Measurements from ENCODE around the gene CGN. TPM values are rescaled to one million over a fixed set of nuclear protein-coding genes. Genes with fewer than 3 reads are reported as not detected.

CGN gene
- total RNA-seq, 1 experiment from 2014 or later = 147 TPM

- BruUV-seq (replicated peaks) = no TSS peak
- H3K4me1 ChIP-seq = peaks cover 14% of the 10 kb centered on the region
- H3K4me3 ChIP-seq (ENCODE audit: low read depth, low read length) = no peak overlapping the region
- Mint-ChIP-seq H3K4me3 (ENCODE audit: unreplicated experiment) (no peak overlapping the region), H3K9me3 (ENCODE audit: unreplicated experiment) (no peaks in the 10 kb centered on the region), H3K36me3 (ENCODE audit: insufficient read depth, unreplicated experiment) (no peaks in the 10 kb centered on the region), H3K27me3 (ENCODE audit: insufficient read depth, unreplicated experiment) (no peaks in the 10 kb centered on the region), H3K27ac (ENCODE audit: unreplicated experiment) (no peak overlapping the region), H3K4me1 (ENCODE audit: low read depth, unreplicated experiment) (peaks cover 18% of the 10 kb centered on the region)
- TF ChIP-seq CTCF (IDR thresholded peaks at IDR 0.05; ENCODE audit: insufficient read depth in 1 of 2, low read depth in 1 of 2, low read length in 1 of 2, severe bottlenecking in 1 of 2, unreplicated experiment in 1 of 2) = no peak
- H3K9me3 ChIP-seq = peaks cover 10% of the 10 kb centered on the region
- H3K36me3 ChIP-seq (ENCODE audit: control insufficient read depth, insufficient read depth, low read length) = no peaks in the 10 kb centered on the region
- intact Hi-C loops (cut with micrococcal nuclease; ENCODE audit: unreplicated experiment) = no loop called here
- ChIA-PET CTCF (interaction anchor here (1.0 kb wide), 1 partner anchor 32 kb away, joined by 4 read pairs; the partner anchor contains the start of gene CGN), POLR2A (interaction anchor here (1.0 to 1.8 kb wide), 3 partner anchors 32 to 62 kb away, joined by 3 to 14 read pairs (median 5); partner anchors contain the start of genes CGN and TUFT1)
- H3K27me3 ChIP-seq (replicated peaks; ENCODE audit: control insufficient read depth, insufficient read depth, low read length) = no peaks in the 10 kb centered on the region
- no peak for DNase-seq
Observed at GRCh38 chr1:151478923-151479322, 32.3 kb upstream of the CGN start.

- H3K36me3 Mint-ChIP-seq (ENCODE audit: insufficient read depth, unreplicated experiment) = no peaks in the 10 kb centered on the region
- no TSS peak for BruUV-seq (replicated peaks)
- ChIA-PET POLR2A (interaction anchor here (1.0 to 1.8 kb wide), 3 partner anchors 31 to 61 kb away, joined by 3 to 14 read pairs (median 5); partner anchors contain the start of genes CGN and TUFT1), CTCF (interaction anchor here (1.0 kb wide), 1 partner anchor 32 kb away, joined by 4 read pairs; the partner anchor contains the start of gene CGN)
- DNase-seq = no peak
- Histone ChIP-seq H3K4me3 (ENCODE audit: low read depth, low read length) (no peak overlapping the region), H3K36me3 (ENCODE audit: control insufficient read depth, insufficient read depth, low read length) (no peaks in the 10 kb centered on the region), H3K4me1 (peaks cover 14% of the 10 kb centered on the region), H3K9me3 (peaks cover 10% of the 10 kb centered on the region), H3K27me3 (replicated peaks; ENCODE audit: control insufficient read depth, insufficient read depth, low read length) (no peaks in the 10 kb centered on the region)
- TF ChIP-seq CTCF (IDR thresholded peaks at IDR 0.05; ENCODE audit: insufficient read depth in 1 of 2, low read depth in 1 of 2, low read length in 1 of 2, severe bottlenecking in 1 of 2, unreplicated experiment in 1 of 2) = no peak
- H3K4me1 Mint-ChIP-seq (ENCODE audit: low read depth, unreplicated experiment) = peaks cover 18% of the 10 kb centered on the region
- H3K4me3 Mint-ChIP-seq (ENCODE audit: unreplicated experiment) = no peak overlapping the region
- H3K27me3 Mint-ChIP-seq (ENCODE audit: insufficient read depth, unreplicated experiment) = no peaks in the 10 kb centered on the region
- no peak overlapping the region for H3K27ac Mint-ChIP-seq (ENCODE audit: unreplicated experiment)
- intact Hi-C loops (cut with micrococcal nuclease; ENCODE audit: unreplicated experiment) = no loop called here
- H3K9me3 Mint-ChIP-seq (ENCODE audit: unreplicated experiment) = no peaks in the 10 kb centered on the region
Observed at GRCh38 chr1:151479462-151479861, 31.7 kb upstream of the CGN start.

GRCh38 chr1:151482017-151482416 is 29.2 kb upstream of the CGN start:
- CTCF ChIA-PET = no interaction called here
- intact Hi-C loops (cut with micrococcal nuclease; ENCODE audit: unreplicated experiment) = no loop called here
- peaks cover 11% of the 10 kb centered on the region for H3K4me1 Mint-ChIP-seq (ENCODE audit: low read depth, unreplicated experiment)
- no peak overlapping the region for H3K4me3 Mint-ChIP-seq (ENCODE audit: unreplicated experiment)
- H3K27me3 ChIP-seq (replicated peaks; ENCODE audit: control insufficient read depth, insufficient read depth, low read length) = no peaks in the 10 kb centered on the region
- no peak overlapping the region for H3K4me3 ChIP-seq (ENCODE audit: low read depth, low read length)
- H3K4me1 ChIP-seq = peaks cover 14% of the 10 kb centered on the region
- no peaks in the 10 kb centered on the region for H3K9me3 Mint-ChIP-seq (ENCODE audit: unreplicated experiment)
- POLR2A ChIA-PET = no interaction called here
- H3K36me3 ChIP-seq (ENCODE audit: control insufficient read depth, insufficient read depth, low read length) = no peaks in the 10 kb centered on the region
- H3K36me3 Mint-ChIP-seq (ENCODE audit: insufficient read depth, unreplicated experiment) = no peaks in the 10 kb centered on the region
- no peak overlapping the region for H3K27ac Mint-ChIP-seq (ENCODE audit: unreplicated experiment)
- TF ChIP-seq CTCF (IDR thresholded peaks at IDR 0.05; ENCODE audit: insufficient read depth in 1 of 2, low read depth in 1 of 2, low read length in 1 of 2, severe bottlenecking in 1 of 2, unreplicated experiment in 1 of 2) = no peak
- no TSS peak for BruUV-seq (replicated peaks)
- H3K9me3 ChIP-seq = peaks cover 10% of the 10 kb centered on the region
- DNase-seq = no peak
- H3K27me3 Mint-ChIP-seq (ENCODE audit: insufficient read depth, unreplicated experiment) = no peaks in the 10 kb centered on the region

All from Caco-2 (cell line).